ENCODE data around the gene AANAT.

- TF ChIP-seq CTCF (conservative IDR thresholded peaks at IDR 0.05; ENCODE audit: low read length), result peak; percentile 58
- TF ChIP-seq EZH2phosphoT487 (IDR thresholded peaks at IDR 0.05; ENCODE audit: borderline replicate concordance), result no peak
Measured at GRCh38 chr17:76473541-76473985, 6.2 kb downstream of the AANAT start.
